Lung (tissue), 12 donors: ENCODE results near the gene HS6ST3. TPM values are rescaled to one million over a fixed set of nuclear protein-coding genes. Genes with fewer than 3 reads are reported as not detected.

ENCODE experiments used
- ATAC-seq: fragments of 200-7000 bp; cut with Tn5 transposase; one replicate; pipeline ENCODE4 v1.9.1; 2020; ENCODE audit warnings: moderate number of reproducible peaks; ENCODE audit not compliant: insufficient read depth, low FRiP score
- DNase-seq, 3 donors: peaks; one replicate each; pipeline ENCODE4 v3.0.0-alpha.2; 2013 to 2017
- H3K27ac ChIP-seq, 2 donors: one replicate each; pipeline ENCODE4 v1.5.1; 2013; ENCODE audit warnings: mild to moderate bottlenecking in 2 of 2, moderate library complexity in 2 of 2, control low read depth in 1 of 2, inconsistent platforms in 1 of 2, low read depth in 1 of 2, low read length in 1 of 2
- H3K27me3 ChIP-seq, 3 donors: one replicate each; pipeline ENCODE4 v1.5.1; 2013; ENCODE audit warnings: low read length in 2 of 3; ENCODE audit not compliant: control insufficient read depth in 3 of 3, insufficient read depth in 3 of 3
- H3K36me3 ChIP-seq, 4 donors: one replicate each; pipeline ENCODE4 v1.5.1; 2013; ENCODE audit warnings: low read length in 4 of 4, mild to moderate bottlenecking in 1 of 4, moderate library complexity in 1 of 4; ENCODE audit not compliant: control insufficient read depth in 4 of 4, insufficient read depth in 4 of 4
- H3K4me1 ChIP-seq, 5 donors: one replicate each; pipeline ENCODE4 v1.5.1; 2013; ENCODE audit warnings: low read length in 5 of 5, mild to moderate bottlenecking in 2 of 5, moderate library complexity in 1 of 5; ENCODE audit not compliant: control insufficient read depth in 5 of 5, insufficient read depth in 5 of 5
- H3K4me3 ChIP-seq: one replicate; pipeline ENCODE4 v1.5.1; 2013; ENCODE audit warnings: mild to moderate bottlenecking, control low read depth, moderate library complexity
- H3K9ac ChIP-seq, 2 donors: one replicate each; pipeline ENCODE4 v1.5.1; 2013; ENCODE audit warnings: low read length in 2 of 2, control low read depth in 1 of 2; ENCODE audit not compliant: insufficient read depth in 1 of 2
- H3K9me3 ChIP-seq, 4 donors: one replicate each; pipeline ENCODE4 v1.5.1; 2013; ENCODE audit warnings: low read length in 3 of 4, mild to moderate bottlenecking in 1 of 4, moderate library complexity in 1 of 4; ENCODE audit not compliant: control insufficient read depth in 4 of 4, insufficient read depth in 3 of 4
- CTCF ChIP-seq: IDR thresholded peaks from 2 replicates; pipeline ENCODE4 v1.5.1; 2012; ENCODE audit warnings: mild to moderate bottlenecking; ENCODE audit errors: control extremely low read depth, extremely low read depth
- WGBS, 2 donors: extraction: QIAGEN DNeasy Blood & Tissue Kit; methylation state at CpG; one replicate each; pipeline ENCODE4 v1.1.7; 2013; 5-methylcytosine and 5-hydroxymethylcytosine counted together
- polyA plus RNA-seq, 2 donors: library from polyadenylated mRNA; stranded (reverse); fragments of 200-250 nt; gene quantifications; one replicate each; pipeline ENCODE4 v1.2.1, GENCODE V29; 2013
- total RNA-seq, 2 donors: library from RNA; depleted of rRNA in 1 of 2; stranded (reverse); fragments of >200 nt in 1 of 2; gene quantifications; one replicate each; pipeline ENCODE4 v1.2.1, GENCODE V29; 2014 to 2021
- donor health status: control.
- donor health status: control.
- donor health status: Bipolar disorder and iron deficiency.
- donor health status: healthy.
- donor health status: DM: yes; HTN: yes; CAD: no.

HS6ST3 gene
- total and polyA plus RNA-seq, 4 donors = 0.01 to 0.17 (median 0.04) TPM

- peak in 1 of 3 donors; percentile 2 for DNase-seq
- no peaks in the 10 kb centered on the region for H3K4me1 ChIP-seq
- H3K27me3 ChIP-seq = no peaks in the 10 kb centered on the region
- no peak for TF ChIP-seq CTCF
- H3K27ac ChIP-seq = no peak overlapping the region
- H3K9ac ChIP-seq = no peak overlapping the region
- no peaks in the 10 kb centered on the region for H3K36me3 ChIP-seq
- H3K4me3 ChIP-seq = no peak overlapping the region
- ATAC-seq = no peak
- H3K9me3 ChIP-seq = peaks cover 0 to 3% (median 0%) of the 10 kb centered on the region in 4 donors
- WGBS, 2 donors = 81 to 85% methylated on average over 5 of the region's 5 CpGs
Observed at GRCh38 chr13:96223231-96223630, 133.3 kb downstream of the HS6ST3 start.

GRCh38 chr13:96229356-96229755 lies 139.4 kb downstream of the HS6ST3 start:
- Histone ChIP-seq H3K36me3 (no peaks in the 10 kb centered on the region), H3K27me3 (no peaks in the 10 kb centered on the region), H3K27ac (no peak overlapping the region), H3K9ac (no peak overlapping the region), H3K4me3 (no peak overlapping the region), H3K9me3 (no peaks in the 10 kb centered on the region), H3K4me1 (no peaks in the 10 kb centered on the region)
- 20 to 26% methylated on average over 2 of the region's 2 CpGs for WGBS, 2 donors
- DNase-seq = no peak
- ATAC-seq = no peak
- no peak for TF ChIP-seq CTCF

GRCh38 chr13:96238241-96238640 lies 148.3 kb downstream of the HS6ST3 start:
- no peak for TF ChIP-seq CTCF
- no peak for ATAC-seq
- DNase-seq = no peak
- Histone ChIP-seq H3K36me3 (no peaks in the 10 kb centered on the region), H3K4me1 (no peaks in the 10 kb centered on the region), H3K4me3 (no peak overlapping the region), H3K27me3 (no peaks in the 10 kb centered on the region), H3K27ac (no peak overlapping the region), H3K9me3 (no peaks in the 10 kb centered on the region), H3K9ac (no peak overlapping the region)
- WGBS, 2 donors = 88 to 92% methylated on average over 5 of the region's 5 CpGs

- DNase-seq (no peak), ATAC-seq (no peak)
- TF ChIP-seq CTCF = no peak
- Histone ChIP-seq H3K36me3 (no peaks in the 10 kb centered on the region), H3K9me3 (no peaks in the 10 kb centered on the region), H3K27me3 (no peaks in the 10 kb centered on the region), H3K9ac (no peak overlapping the region), H3K4me1 (no peaks in the 10 kb centered on the region), H3K27ac (no peak overlapping the region), H3K4me3 (no peak overlapping the region)
- WGBS, 2 donors = 73 to 79% methylated on average over 5 of the region's 5 CpGs
Observed at GRCh38 chr13:96238861-96239260, 149.0 kb downstream of the HS6ST3 start.
